Ecto neural progenitor cell (in vitro differentiated cells): Measurements from ENCODE around the gene FUZ.
"Not testable (repeated sequence)": the region's sequence is repeated elsewhere in the genome, so short reads cannot be mapped to it uniquely, and the experiment has no call there.

Source experiments
- DNase-seq: peaks from one replicate; pipeline ENCODE4 v3.0.0-alpha.2; 2018; ENCODE audit warnings: low spot score

Gene FUZ

GRCh38 chr19:49830766-49831165, 17.7 kb upstream of the FUZ start:
- no peak for DNase-seq

- DNase-seq = no peak
Measured at GRCh38 chr19:49829721-49830120, 16.6 kb upstream of the FUZ start.

DNA sequence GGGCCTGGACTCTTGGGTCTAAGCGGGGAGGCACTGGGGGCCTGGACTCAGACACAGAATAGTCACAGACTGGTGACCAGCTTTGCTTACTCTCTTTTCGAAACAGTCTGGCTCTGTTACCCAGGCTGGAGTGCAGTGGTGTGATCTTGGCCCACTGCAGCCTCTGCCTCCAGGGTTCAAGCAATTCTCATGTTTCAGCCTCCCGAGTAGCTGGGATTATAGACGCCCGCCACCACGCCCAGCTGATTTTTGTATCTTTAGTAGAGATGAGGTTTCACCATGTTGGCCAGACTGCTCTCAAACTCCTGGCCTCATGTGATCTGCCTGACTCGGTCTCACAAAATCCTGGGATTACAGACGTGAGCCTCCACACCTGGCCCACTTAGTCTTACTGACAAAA, 16.1 kb upstream of the FUZ start:
- DNase-seq = no peak

- no peak for DNase-seq
Measured at GRCh38 chr19:49827034-49827433, 13.9 kb upstream of the FUZ start.

DNA sequence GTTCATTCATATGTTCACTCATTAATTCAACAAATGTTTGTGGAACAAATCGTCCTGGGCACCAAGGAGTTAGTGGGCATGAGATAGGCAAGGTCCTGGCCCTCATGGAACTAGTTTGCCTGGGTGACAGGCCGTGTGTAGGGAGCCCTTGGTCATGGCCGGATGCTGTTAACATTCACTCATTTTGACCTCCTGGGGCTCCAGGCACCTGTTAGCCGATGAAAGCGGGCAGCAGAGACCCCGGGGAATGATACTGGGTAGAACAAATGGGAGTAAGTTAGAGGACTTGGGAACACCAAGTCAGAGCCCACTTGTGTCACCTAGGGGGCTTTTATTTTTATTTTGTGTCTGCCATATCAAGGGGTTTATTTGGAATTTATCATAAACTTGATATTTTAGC, 11.6 kb upstream of the FUZ start:
- DNase-seq = no peak

DNA sequence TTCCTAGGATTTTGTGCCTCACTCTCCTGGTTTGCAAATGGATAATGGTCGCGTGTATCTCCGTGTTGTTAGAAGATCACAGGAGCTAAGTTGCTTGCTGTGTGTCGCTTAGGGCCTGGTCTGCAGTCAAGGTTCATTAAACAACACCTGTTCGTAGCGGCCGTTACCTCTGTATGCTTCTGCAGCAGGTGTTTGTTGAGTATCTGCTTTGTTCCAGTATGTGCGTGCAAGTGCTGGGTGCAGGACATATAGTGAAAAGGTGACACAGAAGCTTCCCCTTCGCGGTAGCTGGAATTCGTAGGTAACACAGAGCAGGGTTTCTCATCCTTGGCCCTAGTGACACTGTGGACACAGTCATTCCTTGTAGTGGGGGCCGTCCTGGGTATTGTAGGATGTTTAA, 10.4 kb upstream of the FUZ start:
- no peak for DNase-seq

- DNase-seq = no peak
Measured at GRCh38 chr19:49820125-49820524, 7.0 kb upstream of the FUZ start.

DNA sequence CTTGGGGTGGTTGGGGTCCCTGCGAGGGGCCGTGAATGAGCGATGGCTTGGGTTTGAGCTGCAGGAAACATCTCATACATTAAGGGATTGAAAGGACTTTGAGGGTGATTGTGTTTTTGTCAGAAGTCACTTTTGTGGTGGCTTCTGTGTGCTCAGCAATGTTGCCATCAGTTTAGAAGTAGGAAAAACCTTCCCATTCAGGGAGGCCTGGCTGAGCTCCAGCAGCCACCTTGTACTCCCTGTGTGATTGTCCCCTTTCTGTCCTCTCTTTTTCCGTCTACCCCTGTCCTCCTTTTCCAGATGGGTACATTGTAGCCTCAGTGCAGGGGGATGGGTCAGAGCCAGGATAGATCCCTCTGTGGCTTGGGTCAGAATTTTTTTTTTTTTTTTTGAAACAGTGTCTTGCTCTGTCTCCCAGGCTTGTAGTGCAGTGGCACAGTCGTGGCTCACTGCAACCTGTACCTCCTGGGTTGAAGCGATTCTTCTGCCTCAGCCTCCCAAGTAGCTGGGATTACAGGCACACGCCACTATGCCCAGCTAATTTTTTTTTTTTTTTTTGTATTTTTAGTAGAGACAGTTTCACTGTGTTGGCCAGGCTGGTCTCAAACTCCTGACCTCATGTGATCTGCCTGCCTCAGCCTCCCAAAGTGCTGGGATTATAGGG, 6.5 kb upstream of the FUZ start:
- DNase-seq = not testable (repeated sequence)

GRCh38 chr19:49818649-49819370, 5.7 kb upstream of the FUZ start:
- no peak for DNase-seq

- peak; percentile 95 for DNase-seq
Measured at GRCh38 chr19:49817964-49818648, 5.0 kb upstream of the FUZ start, which contains the start of gene MED25. MED25 (plus strand) TSS chr19:49818289; CDS start chr19:49818342, 53 bp downstream.

DNA sequence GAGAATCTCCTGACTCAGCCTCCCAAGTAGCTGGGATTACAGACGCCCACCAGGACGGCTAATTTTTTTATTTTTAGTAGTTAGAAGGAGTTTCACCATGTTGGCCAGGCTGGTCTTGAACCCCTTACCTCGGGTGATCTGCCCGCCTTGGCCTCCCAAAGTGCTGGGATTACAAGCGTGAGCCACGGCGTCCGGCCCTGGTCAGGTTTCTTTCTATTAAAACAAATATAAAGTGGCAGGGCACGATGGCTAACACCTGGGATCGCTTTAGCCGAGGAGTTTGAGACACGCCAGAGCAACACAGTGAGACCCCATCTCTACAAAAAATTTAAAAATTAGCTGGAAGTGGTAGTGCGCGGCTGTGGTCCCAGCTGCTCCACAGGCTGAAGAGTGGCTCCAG, 3.5 kb upstream of the FUZ start:
- DNase-seq = no peak

DNA sequence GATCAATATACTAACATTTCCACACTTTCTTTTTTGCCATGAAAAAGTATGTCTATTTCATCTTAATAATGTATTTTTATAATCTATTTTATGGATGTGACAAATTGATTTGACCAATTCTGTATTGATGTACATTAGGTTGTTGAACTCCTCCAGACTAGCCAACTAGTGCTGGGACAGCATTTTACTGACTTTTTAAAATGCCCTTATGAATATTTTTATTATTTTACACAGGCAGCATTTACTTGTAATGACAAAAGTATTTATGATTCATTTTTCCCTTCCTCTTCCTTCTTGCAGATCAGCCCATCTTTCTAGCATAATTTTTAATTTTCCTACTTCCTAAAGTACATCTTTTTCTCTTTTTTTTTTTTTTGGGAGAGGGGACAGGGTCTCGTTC, 918 bp upstream of the FUZ start:
- DNase-seq = no peak

GRCh38 chr19:49812452-49812996, 568 bp downstream of the FUZ start:
- no peak for DNase-seq

GRCh38 chr19:49811328-49811727, 1.8 kb downstream of the FUZ start:
- DNase-seq = no peak

- DNase-seq = no peak
Measured at GRCh38 chr19:49809941-49810389, 3.1 kb downstream of the FUZ start.

- peak; percentile 79 for DNase-seq
Measured at GRCh38 chr19:49809160-49809940, 3.7 kb downstream of the FUZ start.

- peak; percentile 97 for DNase-seq
Measured at GRCh38 chr19:49808711-49809159, 4.4 kb downstream of the FUZ start.

DNA sequence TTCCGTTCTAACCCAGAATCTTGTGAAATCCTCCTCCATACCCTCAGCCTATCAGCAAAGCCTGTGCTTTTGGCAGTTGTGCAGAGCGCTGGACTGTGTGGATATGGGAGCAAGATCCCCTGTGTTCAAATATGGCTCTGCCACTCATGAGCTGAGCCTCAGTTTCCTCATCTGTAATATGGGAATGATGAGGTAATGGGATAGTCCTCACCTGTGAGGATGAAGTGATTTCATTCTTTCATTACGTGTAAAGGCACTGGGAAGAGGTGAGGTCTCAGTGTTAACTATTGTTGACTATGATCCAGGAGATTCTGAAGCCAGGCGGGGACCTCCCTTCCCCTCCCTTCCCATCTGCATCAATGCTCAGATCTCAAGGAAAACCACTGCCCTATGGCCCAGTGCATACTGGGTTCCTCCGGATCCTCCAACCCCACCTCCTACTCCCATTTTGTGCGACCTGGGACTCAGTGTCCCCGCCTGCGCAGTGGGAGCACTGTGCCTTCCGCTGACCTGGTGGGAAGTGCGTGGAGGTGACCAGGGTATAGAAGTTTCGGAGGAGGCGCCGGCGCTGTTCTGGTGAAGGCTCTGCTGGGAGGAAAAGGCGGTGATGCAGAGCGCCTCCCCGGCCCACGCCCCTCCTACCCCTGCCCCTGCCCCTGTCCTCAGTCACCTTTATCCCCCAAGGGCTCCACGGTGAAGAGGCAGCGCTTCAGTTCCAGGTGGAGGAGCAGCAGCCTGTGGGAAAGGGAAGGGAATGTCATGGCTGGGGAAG, 5.0 kb downstream of the FUZ start:
- DNase-seq = no peak

DNA sequence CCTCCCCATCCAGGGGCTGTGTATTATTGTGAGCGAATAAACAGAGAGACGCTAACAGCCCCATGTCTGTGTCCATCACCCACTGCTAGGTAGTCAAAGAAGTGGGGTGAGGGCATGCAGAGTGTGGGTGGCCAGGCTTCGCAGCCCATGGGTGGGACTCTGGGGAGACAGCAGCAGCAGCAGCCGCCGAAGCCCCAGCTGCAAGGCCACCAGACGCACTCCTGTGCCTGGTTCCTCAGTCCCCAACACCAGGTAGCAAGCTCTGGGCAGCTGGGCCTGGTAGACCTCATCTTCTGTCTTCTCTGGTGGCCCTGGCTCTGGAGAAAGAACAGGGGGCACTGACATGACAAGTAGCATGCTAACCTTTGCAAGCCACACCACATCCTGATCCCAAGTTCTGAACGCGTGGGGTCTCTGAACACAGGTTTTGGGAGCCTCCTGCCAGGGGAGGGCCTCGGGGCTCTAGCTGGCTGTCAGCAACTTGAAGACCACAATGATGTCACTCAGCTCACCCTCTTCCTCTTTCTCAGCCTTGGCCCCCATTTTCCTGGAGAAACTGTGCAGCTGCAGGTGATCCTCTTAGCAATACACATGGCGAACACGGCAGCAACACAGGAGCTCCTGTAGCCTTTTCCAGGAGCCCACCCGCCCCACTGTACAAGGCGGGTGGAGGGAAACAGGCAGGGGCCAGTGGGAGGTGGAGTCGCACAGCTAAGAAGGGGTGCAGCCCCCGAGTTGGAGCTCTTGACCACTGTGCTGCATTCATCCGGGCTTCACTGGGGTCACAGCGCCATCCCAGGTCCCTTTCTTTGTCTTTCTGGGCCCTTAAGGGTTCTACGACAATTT, 5.8 kb downstream of the FUZ start:
- no peak for DNase-seq

- DNase-seq = no peak
Measured at GRCh38 chr19:49806620-49806959, 6.5 kb downstream of the FUZ start.
